KMS-11 (cell line): ENCODE data around the gene TMEM150B.

Experiments
- H2AFZ ChIP-seq: fragments of 200-600 bp; sonication (generic); 2 replicates; pipeline ENCODE4 v1.6.1; 2016; ENCODE audit warnings: antibody characterized with exemption, mixed run types, low read depth
- H3K27ac ChIP-seq: fragments of 200-600 bp; sonication (generic); 2 replicates; pipeline ENCODE4 v1.6.1; 2016; ENCODE audit warnings: mild to moderate bottlenecking, mixed run types
- H3K27me3 ChIP-seq: fragments of 200-600 bp; sonication (generic); 2 replicates; pipeline ENCODE4 v1.6.1; 2017; ENCODE audit warnings: mild to moderate bottlenecking, low read depth, mixed run types, moderate library complexity; ENCODE audit not compliant: insufficient read depth
- H3K36me3 ChIP-seq: fragments of 200-600 bp; sonication (generic); 2 replicates; pipeline ENCODE4 v1.6.1; 2017; ENCODE audit warnings: mild to moderate bottlenecking, mixed run types; ENCODE audit not compliant: insufficient read depth
- H3K4me1 ChIP-seq: fragments of 200-600 bp; sonication (generic); 2 replicates; pipeline ENCODE4 v1.6.1; 2016; ENCODE audit warnings: mild to moderate bottlenecking, low read depth, mixed run types; ENCODE audit not compliant: poor library complexity, severe bottlenecking
- H3K4me2 ChIP-seq: fragments of 200-600 bp; sonication (generic); 2 replicates; pipeline ENCODE4 v1.7.0; 2016; ENCODE audit warnings: mild to moderate bottlenecking, mixed run types
- H3K4me3 ChIP-seq: fragments of 200-600 bp; sonication (generic); IDR thresholded peaks from 2 replicates; pipeline ENCODE4 v1.6.1; 2017; ENCODE audit warnings: low read depth, low read length, mixed read lengths; ENCODE audit not compliant: insufficient read depth
- H3K79me2 ChIP-seq: fragments of 200-600 bp; sonication (generic); 2 replicates; pipeline ENCODE4 v1.6.1; 2016; ENCODE audit warnings: low read depth, mixed run types; ENCODE audit not compliant: insufficient read depth
- H3K9ac ChIP-seq: fragments of 200-600 bp; sonication (generic); 2 replicates; pipeline ENCODE4 v1.6.1; 2016; ENCODE audit warnings: mild to moderate bottlenecking, mixed run types
- H4K20me1 ChIP-seq: fragments of 200-600 bp; sonication (generic); 2 replicates; pipeline ENCODE4 v1.6.1; 2016; ENCODE audit warnings: mild to moderate bottlenecking, mixed run types; ENCODE audit not compliant: insufficient read depth
- CTCF ChIP-seq: fragments of 200-600 bp; sonication (generic); conservative IDR thresholded peaks from 2 replicates; pipeline ENCODE4 v1.6.1; 2017; ENCODE audit warnings: low read depth, mild to moderate bottlenecking, antibody characterized with exemption, low read length, moderate library complexity, mixed read lengths

Gene TMEM150B

GRCh38 chr19:55352549-55353145 is 27.5 kb upstream of the TMEM150B start:
- Histone ChIP-seq H3K27me3 (peaks cover 55% of the 10 kb centered on the region), H2AFZ (no peak overlapping the region), H4K20me1 (no peaks in the 10 kb centered on the region), H3K4me2 (no peak overlapping the region), H3K9ac (no peak overlapping the region), H3K27ac (no peak overlapping the region), H3K4me3 (no peak overlapping the region), H3K4me1 (peaks cover 3% of the 10 kb centered on the region), H3K79me2 (no peaks in the 10 kb centered on the region), H3K36me3 (no peaks in the 10 kb centered on the region)
- no peak for TF ChIP-seq CTCF

GRCh38 chr19:55352040-55352439 is 26.9 kb upstream of the TMEM150B start:
- no peak overlapping the region for H3K4me2 ChIP-seq
- no peak overlapping the region for H3K4me3 ChIP-seq
- no peak overlapping the region for H2AFZ ChIP-seq
- peaks cover 49% of the 10 kb centered on the region for H3K27me3 ChIP-seq
- H3K36me3 ChIP-seq, result no peaks in the 10 kb centered on the region
- H3K27ac ChIP-seq, result no peak overlapping the region
- H3K9ac ChIP-seq, result no peak overlapping the region
- no peaks in the 10 kb centered on the region for H3K79me2 ChIP-seq
- no peaks in the 10 kb centered on the region for H4K20me1 ChIP-seq
- no peak for TF ChIP-seq CTCF
- peaks cover 3% of the 10 kb centered on the region for H3K4me1 ChIP-seq

GRCh38 chr19:55350620-55351315 is 25.6 kb upstream of the TMEM150B start:
- Histone ChIP-seq H3K27me3 (peaks cover 37% of the 10 kb centered on the region), H3K4me1 (peaks cover 3% of the 10 kb centered on the region), H3K36me3 (no peaks in the 10 kb centered on the region), H3K9ac (no peak overlapping the region), H2AFZ (no peak overlapping the region), H3K27ac (no peak overlapping the region), H3K79me2 (no peaks in the 10 kb centered on the region), H4K20me1 (no peaks in the 10 kb centered on the region), H3K4me3 (no peak overlapping the region), H3K4me2 (no peak overlapping the region)
- TF ChIP-seq CTCF, result no peak

GRCh38 chr19:55348317-55349034 is 23.3 kb upstream of the TMEM150B start:
- Histone ChIP-seq H3K4me2 (no peak overlapping the region), H3K36me3 (no peaks in the 10 kb centered on the region), H3K4me3 (no peak overlapping the region), H3K79me2 (no peaks in the 10 kb centered on the region), H3K27ac (no peak overlapping the region), H3K27me3 (peaks cover 24% of the 10 kb centered on the region), H2AFZ (no peak overlapping the region), H3K9ac (no peak overlapping the region), H3K4me1 (no peaks in the 10 kb centered on the region), H4K20me1 (no peaks in the 10 kb centered on the region)
- no peak for TF ChIP-seq CTCF
